SK-N-SH (cell line): Measurements from ENCODE around the gene FBXO4. TPM values are rescaled to one million over a fixed set of nuclear protein-coding genes. Genes with fewer than 3 reads are reported as not detected.

Experiments
- CTCF ChIA-PET: fragments of 300-600, 350-600 bp; formaldehyde crosslinking; extraction: SDS; loops from one replicate; lab custom pipeline; 2021; lab: Yijun Ruan, JAX
- POLR2A ChIA-PET: fragments of 350-600 bp; sonication (Branson Sonifier 250); formaldehyde crosslinking; extraction: SDS; loops from one replicate; lab custom pipeline; 2020; ENCODE audit warnings: antibody characterized with exemption, inconsistent platforms; lab: Yijun Ruan, JAX
- DNase-seq: peaks from one replicate; pipeline ENCODE4 v3.0.0; 2012
- H2AFZ ChIP-seq: fragments of 200-600 bp; sonication (generic); 2 replicates; pipeline ENCODE4 v1.8.1; 2016; ENCODE audit warnings: antibody characterized with exemption, mild to moderate bottlenecking, low read depth
- H3F3A ChIP-seq: fragments of 200-600 bp; sonication (generic); replicated peaks from 2 replicates; pipeline ENCODE3; 2016; ENCODE audit warnings: antibody characterized with exemption, mild to moderate bottlenecking; ENCODE audit not compliant: insufficient read depth
- H3K27ac ChIP-seq, 2 experiments: fragments of 200-500 bp in 1 of 2; fragments of 200-600 bp in 1 of 2; sonication (Bioruptor generic) in 1 of 2; sonication (generic), shearing (Covaris generic) in 1 of 2; 2 replicates each; pipeline versions ENCODE4 v1.5.1 to v1.6.1; 2014 to 2016; ENCODE audit warnings: low read depth in 2 of 2, inconsistent platforms in 1 of 2, low read length in 1 of 2, mild to moderate bottlenecking in 1 of 2, mixed read lengths in 1 of 2
- H3K27me3 ChIP-seq: fragments of 200-600 bp; sonication (generic), shearing (Covaris generic); 2 replicates; pipeline ENCODE4 v1.6.1; 2016; ENCODE audit warnings: mixed run types; ENCODE audit not compliant: insufficient read depth
- H3K36me3 ChIP-seq, 2 experiments: fragments of 200-500 bp in 1 of 2; fragments of 200-600 bp in 1 of 2; sonication (Bioruptor generic) in 1 of 2; sonication (generic) in 1 of 2; replicated peaks in 1 of 2; 2 replicates each; pipeline versions ENCODE3 to v1.5.1; 2014 to 2016; ENCODE audit warnings: low read length in 1 of 2, mild to moderate bottlenecking in 1 of 2; ENCODE audit not compliant: insufficient read depth in 2 of 2, control insufficient read depth in 1 of 2
- H3K4me1 ChIP-seq, 2 experiments: fragments of 200-500 bp in 1 of 2; fragments of 200-600 bp in 1 of 2; sonication (Bioruptor generic) in 1 of 2; sonication (generic), shearing (Covaris generic) in 1 of 2; 2 replicates each; pipeline versions ENCODE4 v1.5.1 to v1.6.1; 2014 to 2016; ENCODE audit warnings: low read depth in 1 of 2, low read length in 1 of 2, mixed run types in 1 of 2; ENCODE audit not compliant: insufficient read depth in 2 of 2, control insufficient read depth in 1 of 2
- H3K4me2 ChIP-seq: fragments of 200-600 bp; sonication (generic), shearing (Covaris generic); 2 replicates; pipeline ENCODE4 v1.6.1; 2017; ENCODE audit warnings: mixed run types
- H3K4me3 ChIP-seq, 2 experiments: fragments of 200-500 bp in 1 of 2; fragments of 200-600 bp in 1 of 2; sonication (Bioruptor generic) in 1 of 2; sonication (generic), shearing (Covaris generic) in 1 of 2; 2 replicates each; pipeline versions ENCODE4 v1.5.1 to v1.8.1; 2014 to 2016; ENCODE audit warnings: low read depth in 2 of 2, inconsistent platforms in 1 of 2, low read length in 1 of 2, mild to moderate bottlenecking in 1 of 2, mixed read lengths in 1 of 2, moderate library complexity in 1 of 2
- H3K79me2 ChIP-seq: fragments of 200-600 bp; sonication (generic); 2 replicates; pipeline ENCODE4 v1.8.1; 2017; ENCODE audit warnings: mild to moderate bottlenecking; ENCODE audit not compliant: insufficient read depth
- H3K9ac ChIP-seq: fragments of 200-600 bp; sonication (generic); 2 replicates; pipeline ENCODE4 v1.6.1; 2017; ENCODE audit warnings: mixed run types
- H3K9me2 ChIP-seq: fragments of 200-600 bp; sonication (generic); 2 replicates; pipeline ENCODE4 v1.6.1; 2017; ENCODE audit warnings: mixed run types
- H3K9me3 ChIP-seq: fragments of 200-600 bp; sonication (generic); 2 replicates; pipeline ENCODE4 v1.6.1; 2017; ENCODE audit warnings: mixed run types, mild to moderate bottlenecking, moderate library complexity
- H4K20me1 ChIP-seq: fragments of 200-600 bp; sonication (generic); 2 replicates; pipeline ENCODE4 v1.6.1; 2017; ENCODE audit warnings: mild to moderate bottlenecking, mixed run types; ENCODE audit not compliant: insufficient read depth
- CHD2 ChIP-seq: fragments of 150-350 bp; IDR thresholded peaks from 2 replicates; pipeline ENCODE4 v1.6.1; 2018; ENCODE audit warnings: low read length; ENCODE audit not compliant: partially characterized antibody
- ELF1 ChIP-seq: IDR thresholded peaks from 2 replicates; pipeline ENCODE4 v1.4.0; 2012
- FOXJ3 ChIP-seq: sonication (generic); formaldehyde crosslinking; IDR thresholded peaks from 2 replicates; pipeline ENCODE4 v1.5.1; 2020; ENCODE audit warnings: mild to moderate bottlenecking, missing genetic modification reagents
- GABPA ChIP-seq: IDR thresholded peaks from 2 replicates; pipeline ENCODE4 v1.4.0; 2012; ENCODE audit warnings: low read depth, mild to moderate bottlenecking
- GATA2 ChIP-seq: sonication (generic); formaldehyde crosslinking; IDR thresholded peaks from 2 replicates; pipeline ENCODE4 v1.5.0; 2020; ENCODE audit warnings: mild to moderate bottlenecking, missing genetic modification reagents
- JUND ChIP-seq: IDR thresholded peaks from 2 replicates; pipeline ENCODE4 v1.4.0; 2012
- MXI1 ChIP-seq: IDR thresholded peaks from 2 replicates; pipeline ENCODE4 v1.6.1; 2012; ENCODE audit warnings: mild to moderate bottlenecking, low read depth, low read length, improper control_type of control experiment
- NFIC ChIP-seq: IDR thresholded peaks from 2 replicates; pipeline ENCODE4 v1.4.0; 2012; ENCODE audit warnings: borderline replicate concordance
- NRF1 ChIP-seq: IDR thresholded peaks from 2 replicates; pipeline ENCODE4 v1.6.1; 2012; ENCODE audit warnings: low read depth, mild to moderate bottlenecking, low read length
- POLR2AphosphoS5 ChIP-seq: IDR thresholded peaks from 2 replicates; pipeline ENCODE4 v1.6.1; 2012; ENCODE audit warnings: low read depth, low read length
- RAD21 ChIP-seq: IDR thresholded peaks from 2 replicates; pipeline ENCODE4 v1.6.1; 2012; ENCODE audit warnings: mild to moderate bottlenecking, low read length
- RCOR1 ChIP-seq: fragments of 150-350 bp; IDR thresholded peaks from 2 replicates; pipeline ENCODE4 v1.6.1; 2017; ENCODE audit warnings: antibody characterized with exemption, low read length
- RFX5 ChIP-seq: IDR thresholded peaks from 2 replicates; pipeline ENCODE4 v1.6.1; 2012; ENCODE audit warnings: mild to moderate bottlenecking, improper control_type of control experiment, low read length
- RXRA ChIP-seq: IDR thresholded peaks from 2 replicates; pipeline ENCODE4 v1.4.0; 2012; ENCODE audit warnings: low read depth, mild to moderate bottlenecking, borderline replicate concordance
- SIN3A ChIP-seq: IDR thresholded peaks from 2 replicates; pipeline ENCODE4 v1.6.1; 2012; ENCODE audit warnings: low read depth, mild to moderate bottlenecking, low read length, moderate library complexity, borderline replicate concordance
- SMC3 ChIP-seq: IDR thresholded peaks from 2 replicates; pipeline ENCODE4 v1.6.1; 2012; ENCODE audit warnings: low read depth, low read length, improper control_type of control experiment
- TAF1 ChIP-seq: IDR thresholded peaks from 2 replicates; pipeline ENCODE4 v1.6.1; 2012; ENCODE audit warnings: low read depth, mild to moderate bottlenecking, low read length, moderate library complexity, borderline replicate concordance
- TCF12 ChIP-seq: IDR thresholded peaks from 2 replicates; pipeline ENCODE4 v1.4.0; 2012
- YY1 ChIP-seq: IDR thresholded peaks from 2 replicates; pipeline ENCODE4 v1.4.0; 2012; ENCODE audit warnings: low read depth, mild to moderate bottlenecking
- WGBS: methylation state at CpG from one replicate; pipeline ENCODE4 v1.1.6; 2017; ENCODE audit warnings: low lambda C conversion rate; 5-methylcytosine and 5-hydroxymethylcytosine counted together
- polyA plus RNA-seq, 3 experiments: library from polyadenylated mRNA; depleted of rRNA; stranded (reverse); fragments of >200 nt; gene quantifications; 2 replicates each; pipeline ENCODE4 v1.2.3, GENCODE V29; 2012
- TF ChIP-seq, protein P1 (sequence below): IDR thresholded peaks from 2 replicates; pipeline ENCODE4 v1.4.0; 2012; ENCODE audit warnings: low read depth, borderline replicate concordance
- TF ChIP-seq, protein P2 (sequence below): IDR thresholded peaks from 2 replicates; pipeline ENCODE4; 2012
- TF ChIP-seq, protein P3 (sequence below): IDR thresholded peaks from 2 replicates; pipeline ENCODE4 v1.4.0; 2012; ENCODE audit warnings: low read depth
- TF ChIP-seq, protein P4 (sequence below): fragments of 200-600 bp; sonication (generic); IDR thresholded peaks from 2 replicates; pipeline ENCODE4 v1.6.1; 2017; ENCODE audit warnings: antibody characterized with exemption, mild to moderate bottlenecking, moderate library complexity

FBXO4 gene, protein sequence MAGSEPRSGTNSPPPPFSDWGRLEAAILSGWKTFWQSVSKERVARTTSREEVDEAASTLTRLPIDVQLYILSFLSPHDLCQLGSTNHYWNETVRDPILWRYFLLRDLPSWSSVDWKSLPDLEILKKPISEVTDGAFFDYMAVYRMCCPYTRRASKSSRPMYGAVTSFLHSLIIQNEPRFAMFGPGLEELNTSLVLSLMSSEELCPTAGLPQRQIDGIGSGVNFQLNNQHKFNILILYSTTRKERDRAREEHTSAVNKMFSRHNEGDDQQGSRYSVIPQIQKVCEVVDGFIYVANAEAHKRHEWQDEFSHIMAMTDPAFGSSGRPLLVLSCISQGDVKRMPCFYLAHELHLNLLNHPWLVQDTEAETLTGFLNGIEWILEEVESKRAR
- polyA plus RNA-seq (2012; rRNA removed) = 2.9 and 3.9 TPM in 2 replicates
- polyA plus RNA-seq (2012; cell fraction: cytosol; rRNA removed) = 6.0 and 6.3 TPM in 2 replicates
- polyA plus RNA-seq (2012; cell fraction: nucleus; rRNA removed) = 1.3 and 2.8 TPM in 2 replicates

DNA sequence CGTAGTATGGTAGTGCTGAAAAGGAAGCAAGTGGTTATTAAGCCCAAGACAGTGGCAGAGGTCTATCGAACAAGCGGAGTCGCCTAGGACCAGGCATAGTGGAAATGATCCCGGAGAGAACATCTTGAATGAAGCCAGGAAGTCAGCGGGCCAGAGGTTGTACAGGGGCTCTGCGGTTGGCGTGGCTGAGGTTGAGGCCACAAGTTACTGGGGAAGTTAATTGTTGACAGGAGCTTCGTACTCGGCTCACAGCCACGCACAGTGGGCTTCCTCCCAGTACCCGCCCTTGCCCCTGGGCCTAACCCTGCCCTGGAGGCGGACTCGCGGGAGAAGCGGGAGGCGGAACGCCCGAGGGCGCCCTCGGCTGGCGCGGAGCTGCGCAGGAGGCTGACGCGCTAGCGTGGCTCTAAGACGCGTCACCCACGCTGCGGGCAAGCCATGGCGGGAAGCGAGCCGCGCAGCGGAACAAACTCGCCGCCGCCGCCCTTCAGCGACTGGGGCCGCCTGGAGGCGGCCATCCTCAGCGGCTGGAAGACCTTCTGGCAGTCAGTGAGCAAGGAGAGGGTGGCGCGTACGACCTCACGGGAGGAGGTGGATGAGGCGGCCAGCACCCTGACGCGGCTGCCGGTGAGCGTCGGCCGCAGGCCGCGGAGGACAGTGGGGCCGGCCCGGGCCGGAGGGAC lies at the start of gene FBXO4:
Gene FBXO4, plus strand, starts transcription at position 410 of the 683 bp plus-strand sequence. Its CDS starts 29 bp downstream, at position 439.
- peak; percentile 82 for DNase-seq
- POLR2A ChIA-PET = interaction anchor here (0.5 to 1.7 kb wide), 2 partner anchors 21 to 994 kb away, joined by 3 to 11 read pairs; partner anchors contain the start of gene RIMOC1
- peak within 1 kb of the TSS; percentile 80 for H3K9ac ChIP-seq
- CTCF ChIA-PET = interaction anchor here (0.7 to 2.0 kb wide), 8 partner anchors 9 to 68 kb away, joined by 3 to 5 read pairs (median 4); no protein-coding TSS in a partner anchor
- H3K9me2 ChIP-seq = no peaks in the 10 kb centered on the region
- WGBS = 26% methylated on average over 6 of the region's 60 CpGs
- H2AFZ ChIP-seq = peak within 1 kb of the TSS; percentile 99
- peaks cover 0 to 8% of the 10 kb centered on the region in 2 experiments; a peak in 1 of 4 replicates for H3K4me1 ChIP-seq
- peak within 1 kb of the TSS; percentile 32 to 34; a peak in 2 of 4 replicates for H3K27ac ChIP-seq
- no peaks in the 10 kb centered on the region for H3K27me3 ChIP-seq
- peak within 1 kb of the TSS; percentile 91 for H3K4me2 ChIP-seq
- peak within 1 kb of the TSS; percentile 66 to 79 for H3K4me3 ChIP-seq
- H3K9me3 ChIP-seq = no peaks in the 10 kb centered on the region
- peaks cover 4 to 23% of the 10 kb centered on the region in 2 experiments for H3K36me3 ChIP-seq
- H4K20me1 ChIP-seq = no peaks in the 10 kb centered on the region
- TF ChIP-seq MXI1 (peak; percentile 81; the same call in 1 of the 2 replicates), GABPA (no peak), TAF1 (peak; percentile 73), RXRA (no peak), RAD21 (peak; percentile 33; the same call in 1 of the 2 replicates), NFIC (no peak), FOXJ3 (no peak; the same call in 1 of the 2 replicates), YY1 (peak; percentile 82), SIN3A (peak; percentile 65; the same call in 1 of the 2 replicates), SMC3 (peak; percentile 21; the same call in 1 of the 2 replicates), NRF1 (peak; percentile 65), RFX5 (no peak), CHD2 (peak; percentile 15), GATA2 (peak; percentile 21; the same call in 1 of the 2 replicates), TCF12 (no peak), ELF1 (no peak), POLR2AphosphoS5 (peak; percentile 65), JUND (no peak), RCOR1 (no peak)
- TF ChIP-seq, protein P1, sequence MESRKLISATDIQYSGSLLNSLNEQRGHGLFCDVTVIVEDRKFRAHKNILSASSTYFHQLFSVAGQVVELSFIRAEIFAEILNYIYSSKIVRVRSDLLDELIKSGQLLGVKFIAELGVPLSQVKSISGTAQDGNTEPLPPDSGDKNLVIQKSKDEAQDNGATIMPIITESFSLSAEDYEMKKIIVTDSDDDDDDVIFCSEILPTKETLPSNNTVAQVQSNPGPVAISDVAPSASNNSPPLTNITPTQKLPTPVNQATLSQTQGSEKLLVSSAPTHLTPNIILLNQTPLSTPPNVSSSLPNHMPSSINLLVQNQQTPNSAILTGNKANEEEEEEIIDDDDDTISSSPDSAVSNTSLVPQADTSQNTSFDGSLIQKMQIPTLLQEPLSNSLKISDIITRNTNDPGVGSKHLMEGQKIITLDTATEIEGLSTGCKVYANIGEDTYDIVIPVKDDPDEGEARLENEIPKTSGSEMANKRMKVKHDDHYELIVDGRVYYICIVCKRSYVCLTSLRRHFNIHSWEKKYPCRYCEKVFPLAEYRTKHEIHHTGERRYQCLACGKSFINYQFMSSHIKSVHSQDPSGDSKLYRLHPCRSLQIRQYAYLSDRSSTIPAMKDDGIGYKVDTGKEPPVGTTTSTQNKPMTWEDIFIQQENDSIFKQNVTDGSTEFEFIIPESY = no peak; the same call in 1 of the 2 replicates
- TF ChIP-seq, protein P2, sequence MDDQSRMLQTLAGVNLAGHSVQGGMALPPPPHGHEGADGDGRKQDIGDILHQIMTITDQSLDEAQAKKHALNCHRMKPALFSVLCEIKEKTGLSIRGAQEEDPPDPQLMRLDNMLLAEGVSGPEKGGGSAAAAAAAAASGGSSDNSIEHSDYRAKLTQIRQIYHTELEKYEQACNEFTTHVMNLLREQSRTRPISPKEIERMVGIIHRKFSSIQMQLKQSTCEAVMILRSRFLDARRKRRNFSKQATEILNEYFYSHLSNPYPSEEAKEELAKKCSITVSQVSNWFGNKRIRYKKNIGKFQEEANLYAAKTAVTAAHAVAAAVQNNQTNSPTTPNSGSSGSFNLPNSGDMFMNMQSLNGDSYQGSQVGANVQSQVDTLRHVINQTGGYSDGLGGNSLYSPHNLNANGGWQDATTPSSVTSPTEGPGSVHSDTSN = no peak
- TF ChIP-seq, protein P3, sequence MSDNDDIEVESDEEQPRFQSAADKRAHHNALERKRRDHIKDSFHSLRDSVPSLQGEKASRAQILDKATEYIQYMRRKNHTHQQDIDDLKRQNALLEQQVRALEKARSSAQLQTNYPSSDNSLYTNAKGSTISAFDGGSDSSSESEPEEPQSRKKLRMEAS = peak; percentile 82; the same call in 1 of the 2 replicates
- TF ChIP-seq, protein P4, sequence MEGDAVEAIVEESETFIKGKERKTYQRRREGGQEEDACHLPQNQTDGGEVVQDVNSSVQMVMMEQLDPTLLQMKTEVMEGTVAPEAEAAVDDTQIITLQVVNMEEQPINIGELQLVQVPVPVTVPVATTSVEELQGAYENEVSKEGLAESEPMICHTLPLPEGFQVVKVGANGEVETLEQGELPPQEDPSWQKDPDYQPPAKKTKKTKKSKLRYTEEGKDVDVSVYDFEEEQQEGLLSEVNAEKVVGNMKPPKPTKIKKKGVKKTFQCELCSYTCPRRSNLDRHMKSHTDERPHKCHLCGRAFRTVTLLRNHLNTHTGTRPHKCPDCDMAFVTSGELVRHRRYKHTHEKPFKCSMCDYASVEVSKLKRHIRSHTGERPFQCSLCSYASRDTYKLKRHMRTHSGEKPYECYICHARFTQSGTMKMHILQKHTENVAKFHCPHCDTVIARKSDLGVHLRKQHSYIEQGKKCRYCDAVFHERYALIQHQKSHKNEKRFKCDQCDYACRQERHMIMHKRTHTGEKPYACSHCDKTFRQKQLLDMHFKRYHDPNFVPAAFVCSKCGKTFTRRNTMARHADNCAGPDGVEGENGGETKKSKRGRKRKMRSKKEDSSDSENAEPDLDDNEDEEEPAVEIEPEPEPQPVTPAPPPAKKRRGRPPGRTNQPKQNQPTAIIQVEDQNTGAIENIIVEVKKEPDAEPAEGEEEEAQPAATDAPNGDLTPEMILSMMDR = peak; percentile 59
- H3K79me2 ChIP-seq = no peaks in the 10 kb centered on the region
- H3F3A ChIP-seq = peaks cover 13% of the 10 kb centered on the region
